EH (cell line): Measurements from ENCODE around the gene HNRNPA1L2.
A peak's percentile ranks its signal among the peaks of the same experiment; 100 is the strongest.
"Not testable (repeated sequence)": the region's sequence is repeated elsewhere in the genome, so short reads cannot be mapped to it uniquely, and the experiment has no call there.

Experiments
- DNase-seq: peaks from one replicate; pipeline ENCODE4 v3.0.0-alpha.2; 2015; ENCODE audit warnings: low read depth

HNRNPA1L2 gene

DNA sequence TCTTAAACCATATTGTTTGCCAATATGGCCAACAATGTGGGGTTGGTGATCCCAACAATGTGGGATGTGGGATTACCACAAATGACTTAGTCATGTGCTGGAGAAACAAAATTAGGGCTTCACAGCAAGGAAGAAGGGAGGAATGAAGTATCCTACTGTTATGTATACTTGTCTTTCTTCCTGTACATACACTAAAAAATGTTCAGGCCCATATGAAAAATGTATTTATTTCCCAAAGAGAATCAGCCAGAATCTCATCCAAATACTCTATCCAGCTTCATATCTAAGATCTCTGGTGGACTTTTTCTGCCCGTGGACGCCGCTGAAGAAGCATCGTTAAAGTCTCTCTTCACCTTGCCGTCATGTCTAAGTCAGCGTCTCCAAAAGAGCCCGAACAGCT is at the start of gene HNRNPA1L2:
Gene HNRNPA1L2, plus strand, starts transcription at position 301 of the 400 bp plus-strand sequence. Its CDS starts 62 bp downstream, at position 363.
- no peak for DNase-seq

- not testable (repeated sequence) for DNase-seq
These were observed 49.1 kb upstream of the HNRNPA1L2 start for GRCh38 chr13:52593175-52593574.

GRCh38 chr13:52593812-52594211 is 48.4 kb upstream of the HNRNPA1L2 start:
- DNase-seq, result not testable (repeated sequence)

DNA sequence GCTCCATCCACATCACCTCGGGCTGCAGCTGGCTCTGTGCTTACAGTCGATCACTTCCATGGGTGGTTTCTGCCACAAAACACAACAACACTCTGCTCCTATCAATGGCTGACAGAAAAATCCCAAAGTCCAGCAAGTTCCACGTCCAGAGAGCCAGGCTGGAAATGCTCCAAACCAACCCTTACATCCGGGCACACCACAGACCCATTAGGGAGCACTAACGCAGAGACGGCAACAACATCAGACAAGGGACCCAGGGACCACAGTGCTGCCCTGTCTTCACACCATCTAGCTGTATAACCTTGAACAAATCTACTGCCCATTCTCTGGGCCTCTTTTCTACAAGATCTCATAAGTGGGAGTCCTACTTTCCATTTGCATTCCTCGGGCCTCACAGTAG is 47.9 kb upstream of the HNRNPA1L2 start:
- not testable (repeated sequence) for DNase-seq

DNA sequence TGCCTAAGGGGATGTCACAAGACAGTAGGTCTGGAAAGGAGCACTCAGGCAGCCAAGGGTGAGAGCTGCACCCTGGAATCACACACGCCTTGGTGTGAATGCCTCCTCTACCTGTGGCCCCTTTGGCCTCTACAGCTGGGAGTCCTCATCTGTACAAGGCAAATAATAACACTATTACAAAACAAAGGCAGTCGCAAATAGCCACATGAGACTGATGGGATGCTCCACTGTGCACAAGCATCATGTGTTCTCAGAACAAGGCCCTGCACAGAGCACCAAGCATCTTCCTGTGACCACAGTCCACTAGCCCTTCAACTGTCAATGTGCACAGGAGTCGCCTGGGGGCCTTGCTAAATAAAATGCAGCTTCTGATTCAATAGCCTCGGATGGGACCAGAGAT is 44.6 kb upstream of the HNRNPA1L2 start:
- no peak for DNase-seq

GRCh38 chr13:52599037-52599847 is 43.0 kb upstream of the HNRNPA1L2 start:
- peak; percentile 81 for DNase-seq

DNA sequence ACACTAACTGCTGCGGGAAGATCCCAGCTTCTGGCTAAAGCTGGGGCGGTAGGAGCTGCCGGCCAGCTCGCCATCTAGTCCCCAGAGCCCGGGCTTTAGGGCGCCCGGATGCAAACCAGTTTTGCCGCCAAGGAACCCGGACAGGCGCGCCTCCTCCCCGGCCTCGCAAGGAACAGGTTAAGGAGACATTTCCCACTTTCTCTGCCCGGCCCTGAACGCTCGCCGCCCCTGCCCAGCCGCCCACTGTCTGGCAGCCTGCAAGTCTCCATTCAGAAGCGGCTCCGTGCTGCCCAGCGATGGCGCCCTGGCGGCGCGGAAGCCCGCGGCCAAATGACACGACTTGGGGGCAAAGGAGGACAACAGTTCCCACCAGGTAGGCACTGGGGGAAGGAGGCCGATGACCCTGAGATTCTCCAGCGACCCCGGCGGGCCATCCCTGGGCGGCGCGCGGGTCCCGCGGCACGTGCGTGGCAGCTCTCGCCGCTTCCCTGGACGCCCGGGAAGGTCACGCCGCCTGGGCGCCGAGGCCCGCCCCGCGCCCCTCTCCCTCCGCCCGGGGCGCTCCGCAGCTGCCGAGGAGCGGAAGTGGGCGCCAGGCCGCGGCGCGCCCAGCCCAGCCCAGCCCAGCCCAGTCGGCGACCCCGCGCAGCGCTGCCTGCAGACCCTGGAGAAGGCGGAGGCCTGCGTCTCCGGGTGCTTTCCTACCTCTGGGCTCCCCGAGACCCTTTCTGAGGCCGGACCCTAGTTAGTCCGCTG is 42.2 kb upstream of the HNRNPA1L2 start:
- peak; percentile 50 for DNase-seq

- peak; percentile 18 for DNase-seq
These were observed 41.6 kb upstream of the HNRNPA1L2 start for GRCh38 chr13:52600666-52601065.

- DNase-seq, result not testable (repeated sequence)
These were observed 38.9 kb upstream of the HNRNPA1L2 start for GRCh38 chr13:52603316-52603715.

- DNase-seq, result not testable (repeated sequence)
These were observed 36.1 kb upstream of the HNRNPA1L2 start for GRCh38 chr13:52606126-52606525.

DNA sequence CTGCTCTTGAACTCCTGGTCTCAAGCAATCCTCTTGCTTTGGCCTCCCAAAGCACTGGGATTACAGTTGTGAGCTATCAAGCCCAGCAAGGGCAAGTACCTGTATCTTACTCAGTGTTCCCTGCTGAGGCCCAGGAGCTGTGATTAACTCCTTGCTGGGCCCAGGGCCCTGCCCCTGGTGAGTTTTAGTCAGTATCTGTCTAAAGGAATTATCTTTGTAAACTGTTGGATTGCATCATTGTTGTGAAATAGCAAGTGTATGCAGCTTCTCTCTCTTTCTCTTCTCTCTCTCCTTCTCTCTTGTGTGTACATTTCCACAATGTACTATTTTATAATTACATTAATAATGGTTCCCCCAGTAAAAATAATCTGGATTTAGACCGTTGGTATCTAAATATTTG is 35.4 kb upstream of the HNRNPA1L2 start:
- DNase-seq, result peak; percentile 11

GRCh38 chr13:52608184-52608583 is 34.0 kb upstream of the HNRNPA1L2 start:
- DNase-seq, result not testable (repeated sequence)

DNA sequence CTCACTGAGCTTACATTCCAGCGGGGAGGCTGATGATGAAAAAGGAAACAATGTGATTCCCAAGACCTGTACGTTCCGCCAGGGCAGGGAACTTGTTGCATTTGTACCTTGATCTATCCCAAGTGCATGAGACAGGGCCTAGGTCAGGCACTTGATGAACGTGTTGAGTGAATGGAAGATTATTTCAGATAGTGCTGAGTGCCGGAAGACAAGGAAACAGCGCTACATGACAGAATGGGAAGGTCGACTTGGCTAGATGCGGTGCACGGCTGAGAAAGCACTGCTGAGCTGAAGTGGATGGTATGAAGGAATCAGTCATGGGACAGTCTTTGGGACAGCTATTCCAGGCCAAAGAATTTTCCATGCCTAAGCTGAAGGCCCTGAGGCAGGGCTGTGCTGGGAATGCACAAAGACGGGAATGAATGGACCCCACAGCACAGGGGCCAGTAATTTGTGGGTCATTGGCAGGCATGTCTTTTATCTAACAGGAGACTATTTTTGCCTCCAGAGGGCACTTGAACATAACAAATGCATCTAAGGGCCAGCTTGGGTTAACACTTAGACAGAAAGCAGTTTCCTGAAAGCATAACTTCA is 33.1 kb upstream of the HNRNPA1L2 start:
- peak; percentile 58 for DNase-seq

DNA sequence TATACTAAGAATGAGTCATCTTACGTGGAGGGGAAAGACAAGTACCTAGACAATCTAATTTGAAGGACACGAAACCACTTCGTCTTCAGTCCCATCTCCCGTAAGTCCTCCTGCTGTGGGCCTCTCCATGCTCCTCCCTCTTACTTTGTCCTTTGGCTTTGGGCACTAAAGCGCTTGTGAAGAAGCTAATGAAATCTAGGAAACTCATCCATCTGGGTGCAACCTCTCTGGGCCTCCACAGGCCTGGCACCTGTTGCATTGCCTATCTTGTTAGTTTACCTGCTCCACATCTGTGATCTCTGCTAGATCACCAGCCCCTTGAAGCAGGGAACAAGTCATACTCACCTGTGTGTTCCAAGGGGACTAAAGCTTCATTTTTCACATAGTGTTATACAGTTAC is 32.1 kb upstream of the HNRNPA1L2 start:
- not testable (repeated sequence) for DNase-seq

- no peak for DNase-seq
These were observed 27.0 kb upstream of the HNRNPA1L2 start for GRCh38 chr13:52615134-52615801.

DNA sequence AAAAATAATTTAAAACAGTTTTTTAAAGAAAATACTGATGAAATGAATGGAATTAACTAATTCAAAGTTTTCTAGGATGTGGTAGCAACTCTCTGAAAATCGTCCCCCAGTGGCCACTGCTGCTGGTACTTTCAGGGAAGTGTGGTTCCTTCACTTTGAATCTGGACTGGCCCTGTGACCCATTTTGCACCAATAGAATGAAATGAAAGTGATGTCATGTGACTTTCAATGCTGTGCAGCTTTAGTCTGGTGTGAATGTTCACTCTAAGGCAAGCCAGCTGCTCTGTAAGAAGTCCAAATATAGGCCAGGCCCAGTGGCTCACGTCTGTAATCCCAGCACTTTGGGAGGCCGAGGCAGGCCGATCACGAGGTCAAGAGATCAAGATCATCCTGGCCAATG is 26.4 kb upstream of the HNRNPA1L2 start:
- DNase-seq, result no peak

DNA sequence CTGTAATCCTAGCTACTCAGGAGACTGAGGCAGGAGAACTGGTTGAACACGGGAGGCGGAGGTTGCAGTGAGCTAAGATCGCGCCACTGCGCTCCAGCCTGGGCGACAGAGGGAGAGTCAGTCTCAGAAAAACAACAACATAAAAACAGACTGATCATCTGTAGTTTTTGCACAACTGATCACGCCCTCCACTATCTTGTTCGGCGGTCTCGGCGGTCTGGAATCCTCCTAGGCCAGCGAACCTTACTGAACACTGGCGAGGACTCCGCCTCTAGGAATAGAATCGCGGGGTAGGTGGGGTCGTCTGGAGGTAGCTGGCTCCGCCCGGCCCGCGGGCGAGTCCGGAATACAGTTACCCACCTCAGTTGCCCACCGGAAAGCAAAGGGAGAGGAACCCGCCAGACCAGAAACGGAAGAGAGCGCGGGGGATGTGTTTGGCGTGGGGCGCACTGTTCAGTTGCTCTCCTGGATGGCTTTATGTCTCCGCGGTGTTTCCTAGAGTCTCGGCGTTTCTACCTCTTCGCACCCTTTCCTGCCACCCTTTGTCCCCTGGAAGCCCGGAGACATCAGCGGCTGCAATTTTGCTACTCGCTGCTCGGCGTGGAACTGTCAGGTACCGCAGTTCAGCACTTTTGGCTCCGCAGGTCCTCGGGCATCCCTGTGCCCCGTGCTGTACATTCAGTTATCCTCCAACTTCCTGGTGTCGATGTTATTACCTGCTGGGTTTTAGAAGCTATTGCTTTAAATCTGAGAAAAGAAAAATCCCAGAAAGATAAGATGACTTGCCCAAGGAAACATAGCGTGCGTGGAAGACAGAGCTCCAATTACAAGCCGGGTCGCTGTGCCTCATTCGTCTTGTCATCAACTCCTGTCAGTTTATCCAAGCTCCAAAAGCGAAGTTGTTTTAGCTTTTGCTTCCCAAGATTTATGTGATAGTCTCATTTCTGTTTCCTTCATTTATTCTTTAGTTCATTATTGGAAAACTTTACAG is 24.9 kb upstream of the HNRNPA1L2 start:
- peak; percentile 86 for DNase-seq

DNA sequence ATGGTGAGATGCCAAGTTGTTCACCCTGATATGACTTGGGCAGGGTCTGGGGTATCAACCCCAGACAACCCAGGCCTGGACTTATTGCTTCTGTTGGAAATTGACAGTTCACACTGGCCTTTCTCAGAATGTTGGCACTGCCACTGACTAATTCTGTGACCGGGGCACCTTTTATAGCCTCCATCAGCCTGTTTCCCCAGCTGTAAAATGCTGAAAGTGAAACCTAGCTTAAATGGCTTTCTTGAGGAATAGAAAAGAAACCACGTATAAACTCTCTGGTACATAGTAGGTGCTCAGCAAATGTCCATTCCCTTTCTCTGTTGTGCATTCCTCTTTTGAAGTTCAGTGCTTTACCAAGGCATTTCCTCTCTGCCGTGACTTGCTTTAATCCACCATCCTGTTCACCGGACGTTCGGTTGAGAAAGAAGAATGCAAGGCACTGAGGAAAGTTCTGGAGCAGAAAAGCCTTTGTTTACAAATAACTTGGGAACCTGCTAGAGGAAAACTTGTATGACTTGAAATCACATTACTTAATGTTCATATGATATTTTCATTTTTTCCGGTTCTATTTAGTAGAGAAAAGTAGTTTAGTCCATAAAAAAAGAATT is 11.0 kb upstream of the HNRNPA1L2 start:
- not testable (repeated sequence) for DNase-seq

DNA sequence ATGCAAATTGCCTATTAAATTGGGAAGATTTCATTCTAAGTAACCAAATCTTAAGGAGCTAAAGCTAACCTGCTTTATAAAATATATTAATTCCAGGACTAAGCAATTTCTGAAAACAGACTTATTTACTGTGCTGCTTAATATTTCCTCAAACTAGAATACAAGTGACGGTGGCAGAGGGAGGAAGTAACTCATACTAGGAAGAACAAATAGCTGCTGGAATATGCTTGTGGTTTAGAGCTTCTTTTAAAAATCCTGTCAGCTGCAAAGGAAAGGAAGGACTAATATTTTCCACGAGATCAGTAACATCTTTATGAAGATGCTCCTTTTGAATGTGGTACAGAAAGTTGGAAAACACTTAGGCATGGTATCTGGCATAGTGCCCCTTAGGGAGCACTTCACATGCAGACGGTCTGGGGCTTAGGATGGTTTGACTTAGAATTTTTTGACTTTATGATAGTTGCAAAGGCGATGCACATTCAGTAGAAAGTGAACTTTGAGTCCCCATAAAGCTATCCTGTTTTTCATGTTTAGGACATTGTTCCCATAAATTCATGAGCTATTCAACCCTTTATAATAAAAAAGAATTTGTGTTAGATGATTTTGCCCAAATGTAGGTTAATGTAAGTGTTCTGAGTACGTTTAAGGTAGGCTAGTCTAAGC is 3.4 kb upstream of the HNRNPA1L2 start:
- no peak for DNase-seq

- no peak for DNase-seq
These were observed 1.9 kb downstream of the HNRNPA1L2 start for GRCh38 chr13:52644108-52644507.
